Measurements from ENCODE around the gene LCN15. TPM values are rescaled to one million over a fixed set of nuclear protein-coding genes. Genes with fewer than 3 reads are reported as not detected.

LCN15 gene
- total RNA-seq, 1 donor from 2014 or later: 1.3 TPM

- Mint-ChIP-seq H3K4me1 (peaks cover 11% of the 10 kb centered on the region), H3K4me3 (no peak overlapping the region), H3K36me3 (no peaks in the 10 kb centered on the region), H3K27ac (no peak overlapping the region), H3K9me3 (no peaks in the 10 kb centered on the region), H3K27me3 (ENCODE audit: low read depth) (peaks cover 5% of the 10 kb centered on the region)
- TF ChIP-seq CTCF (IDR thresholded peaks at IDR 0.05; ENCODE audit: unreplicated experiment): no peak
- DNase-seq (ENCODE audit: low spot score in 2 of 2, unreplicated experiment in 2 of 2): no peak
Measured at GRCh38 chr9:136739509-136739908, 24.8 kb downstream of the LCN15 start.

- H3K4me1 Mint-ChIP-seq: peaks cover 11% of the 10 kb centered on the region
- H3K9me3 Mint-ChIP-seq: no peaks in the 10 kb centered on the region
- no peaks in the 10 kb centered on the region for H3K36me3 Mint-ChIP-seq
Measured at GRCh38 chr9:136738960-136739359, 25.4 kb downstream of the LCN15 start.

GRCh38 chr9:136735812-136736480 lies 28.4 kb downstream of the LCN15 start:
- Mint-ChIP-seq H3K9me3 (no peaks in the 10 kb centered on the region), H3K4me3 (no peak overlapping the region), H3K27ac (no peak overlapping the region), H3K4me1 (peaks cover 8% of the 10 kb centered on the region), H3K27me3 (ENCODE audit: low read depth) (peaks cover 5% of the 10 kb centered on the region), H3K36me3 (no peaks in the 10 kb centered on the region)
- no peak for TF ChIP-seq CTCF (IDR thresholded peaks at IDR 0.05; ENCODE audit: unreplicated experiment)
- no peak for DNase-seq (ENCODE audit: low spot score in 2 of 2, unreplicated experiment in 2 of 2)

More at GRCh38 chr9:136738960-136739359, 25.4 kb downstream of the LCN15 start:
- H3K4me3 Mint-ChIP-seq: no peak overlapping the region
- no peak for DNase-seq (ENCODE audit: low spot score in 2 of 2, unreplicated experiment in 2 of 2)
- no peak overlapping the region for H3K27ac Mint-ChIP-seq
- no peak for TF ChIP-seq CTCF (IDR thresholded peaks at IDR 0.05; ENCODE audit: unreplicated experiment)
- peaks cover 5% of the 10 kb centered on the region for H3K27me3 Mint-ChIP-seq (ENCODE audit: low read depth)

- peaks cover 3% of the 10 kb centered on the region for H3K27me3 Mint-ChIP-seq (ENCODE audit: low read depth)
- no peaks in the 10 kb centered on the region for H3K36me3 Mint-ChIP-seq
- no peaks in the 10 kb centered on the region for H3K9me3 Mint-ChIP-seq
- DNase-seq (ENCODE audit: low spot score in 2 of 2, unreplicated experiment in 2 of 2): no peak
- H3K4me3 Mint-ChIP-seq: no peak overlapping the region
- no peak for TF ChIP-seq CTCF (IDR thresholded peaks at IDR 0.05; ENCODE audit: unreplicated experiment)
- H3K4me1 Mint-ChIP-seq: peaks cover 8% of the 10 kb centered on the region
- no peak overlapping the region for H3K27ac Mint-ChIP-seq
Measured at GRCh38 chr9:136734837-136735496, 29.4 kb downstream of the LCN15 start.

DNA sequence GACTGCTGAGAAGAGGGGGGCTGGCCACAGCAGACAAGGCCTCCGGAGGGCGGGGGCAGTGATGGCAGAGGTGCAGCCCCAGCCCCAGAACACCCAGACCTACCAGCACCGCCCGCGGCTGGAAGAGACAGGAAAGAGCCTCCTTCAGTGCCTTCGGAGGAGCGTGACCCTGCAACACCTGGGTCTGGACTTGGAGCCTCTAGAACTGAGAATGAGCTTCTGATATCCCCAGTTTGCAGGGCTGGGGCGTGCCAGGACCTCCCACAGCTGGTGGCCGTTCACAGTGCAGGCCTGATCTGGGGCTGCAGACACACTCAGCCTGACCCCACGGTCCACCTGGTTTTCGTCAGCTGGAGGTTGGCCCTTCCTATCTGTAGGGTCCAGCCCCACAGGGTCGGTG lies 30.7 kb downstream of the LCN15 start:
- H3K4me1 Mint-ChIP-seq: peaks cover 10% of the 10 kb centered on the region
- H3K9me3 Mint-ChIP-seq: no peaks in the 10 kb centered on the region
- H3K27ac Mint-ChIP-seq: no peak overlapping the region
- H3K36me3 Mint-ChIP-seq: no peaks in the 10 kb centered on the region
- H3K27me3 Mint-ChIP-seq (ENCODE audit: low read depth): peaks cover 3% of the 10 kb centered on the region
- DNase-seq (ENCODE audit: low spot score in 2 of 2, unreplicated experiment in 2 of 2): no peak
- no peak overlapping the region for H3K4me3 Mint-ChIP-seq
- TF ChIP-seq CTCF (IDR thresholded peaks at IDR 0.05; ENCODE audit: unreplicated experiment): no peak
